IMR-90 (cell line): ENCODE measurements around the gene TIRAP. TPM values are rescaled to one million over a fixed set of nuclear protein-coding genes. Genes with fewer than 3 reads are reported as not detected.

Experiments
- ATAC-seq: fragments of 200-7000 bp; cut with Tn5 transposase; 2 replicates; pipeline ENCODE4 v1.9.1; 2020; ENCODE audit warnings: low read depth, mild to moderate bottlenecking, moderate library complexity
- BruUV-seq: library from RNA; stranded (reverse); fragments of 400-500 nt; replicated peaks from 2 replicates; lab custom pipeline; 2021; lab: Mats Ljungman, UMichigan
- CTCF ChIA-PET: fragments of 300-600 bp; formaldehyde crosslinking; extraction: SDS; loops from one replicate; lab custom pipeline; 2021; ENCODE audit warnings: antibody characterized with exemption; lab: Yijun Ruan, JAX
- POLR2A ChIA-PET: fragments of 300-600 bp; sonication (Branson Sonifier 250); formaldehyde crosslinking; loops from one replicate; lab custom pipeline; 2022; ENCODE audit warnings: antibody characterized with exemption; ENCODE audit not compliant: unreplicated experiment; lab: Charles Lee
- DNase-seq: peaks from one replicate; pipeline ENCODE4 v3.0.0; 2013
- H2AFZ ChIP-seq: replicated peaks from 2 replicates; pipeline ENCODE3; 2013; ENCODE audit warnings: low read length, mild to moderate bottlenecking; ENCODE audit not compliant: poor library complexity
- H2AK5ac ChIP-seq: 2 replicates; pipeline ENCODE4 v1.6.1; 2013; ENCODE audit warnings: low read depth, low read length, inconsistent platforms
- H2AK9ac ChIP-seq: replicated peaks from 2 replicates; pipeline ENCODE3; 2013; ENCODE audit warnings: mild to moderate bottlenecking, low read depth, low read length, moderate library complexity; ENCODE audit not compliant: poor library complexity
- H2BK120ac ChIP-seq: 2 replicates; pipeline ENCODE4 v1.6.1; 2013; ENCODE audit warnings: low read depth, low read length, inconsistent platforms
- H2BK15ac ChIP-seq: 3 replicates; pipeline ENCODE4 v1.6.1; 2013; ENCODE audit warnings: low read depth, low read length, inconsistent platforms
- H2BK20ac ChIP-seq: 2 replicates; pipeline ENCODE4 v1.6.1; 2013; ENCODE audit warnings: low read depth, mild to moderate bottlenecking, inconsistent platforms, low read length, moderate library complexity
- H2BK5ac ChIP-seq: 2 replicates; pipeline ENCODE4 v1.6.1; 2013; ENCODE audit warnings: mild to moderate bottlenecking, low read depth, low read length, inconsistent platforms; ENCODE audit not compliant: poor library complexity, severe bottlenecking
- H3K14ac ChIP-seq: replicated peaks from 2 replicates; pipeline ENCODE4 v1.6.1; 2013; ENCODE audit warnings: low read depth, low read length, inconsistent platforms
- H3K18ac ChIP-seq: 2 replicates; pipeline ENCODE4 v1.6.1; 2013; ENCODE audit warnings: low read depth, low read length, control low read depth
- H3K23ac ChIP-seq: 2 replicates; pipeline ENCODE4 v1.6.1; 2013; ENCODE audit warnings: low read depth, low read length, inconsistent platforms
- H3K27ac ChIP-seq: 2 replicates; pipeline ENCODE4 v1.5.1; 2013; ENCODE audit warnings: mild to moderate bottlenecking, control low read depth, low read length; ENCODE audit not compliant: insufficient read depth
- H3K27me3 ChIP-seq: 2 replicates; pipeline ENCODE4 v1.6.1; 2013; ENCODE audit warnings: low read length; ENCODE audit not compliant: control insufficient read depth, insufficient read depth
- H3K36me3 ChIP-seq: 2 replicates; pipeline ENCODE4 v1.6.1; 2013; ENCODE audit warnings: low read length, mixed read lengths; ENCODE audit not compliant: control insufficient read depth, insufficient read depth
- H3K4ac ChIP-seq: 2 replicates; pipeline ENCODE4 v1.6.1; 2013; ENCODE audit warnings: low read depth, low read length, inconsistent platforms
- H3K4me1 ChIP-seq: 2 replicates; pipeline ENCODE4 v1.6.1; 2013; ENCODE audit warnings: low read length, mixed read lengths; ENCODE audit not compliant: control insufficient read depth, insufficient read depth
- H3K4me2 ChIP-seq: 2 replicates; pipeline ENCODE4 v1.6.1; 2013; ENCODE audit warnings: low read depth, mild to moderate bottlenecking, control low read depth, low read length, moderate library complexity
- H3K4me3 ChIP-seq: 2 replicates; pipeline ENCODE4 v1.5.1; 2013; ENCODE audit warnings: low read depth, mild to moderate bottlenecking, control low read depth, low read length, moderate library complexity; ENCODE audit not compliant: insufficient read depth
- H3K56ac ChIP-seq: 2 replicates; pipeline ENCODE4 v1.6.1; 2013; ENCODE audit warnings: low read length, inconsistent platforms; ENCODE audit not compliant: insufficient read depth; ENCODE audit errors: extremely low read depth
- H3K79me1 ChIP-seq, 2 experiments: 2 replicates each; pipeline ENCODE4 v1.6.1; 2013; ENCODE audit warnings: low read length in 2 of 2, inconsistent platforms in 1 of 2, low read depth in 1 of 2
- H3K9ac ChIP-seq: 2 replicates; pipeline ENCODE4 v1.6.1; 2013; ENCODE audit warnings: low read depth, low read length, control low read depth
- H3K9me1 ChIP-seq: 2 replicates; pipeline ENCODE4 v1.6.1; 2013; ENCODE audit warnings: low read length, inconsistent platforms; ENCODE audit not compliant: insufficient read depth
- H3K9me3 ChIP-seq: 2 replicates; pipeline ENCODE4 v1.6.1; 2013; ENCODE audit warnings: low read length; ENCODE audit not compliant: control insufficient read depth, insufficient read depth
- H4K20me1 ChIP-seq: 2 replicates; pipeline ENCODE4 v1.6.1; 2013; ENCODE audit warnings: low read length, inconsistent platforms; ENCODE audit not compliant: insufficient read depth
- H4K5ac ChIP-seq: 2 replicates; pipeline ENCODE4 v1.6.1; 2013; ENCODE audit warnings: mild to moderate bottlenecking, low read depth, low read length, control low read depth
- H4K8ac ChIP-seq, 2 experiments: 2 replicates each; pipeline ENCODE4 v1.6.1; 2013; ENCODE audit warnings: low read depth in 2 of 2, low read length in 2 of 2, control low read depth in 1 of 2, inconsistent platforms in 1 of 2
- H4K91ac ChIP-seq: 2 replicates; pipeline ENCODE4 v1.6.1; 2013; ENCODE audit warnings: low read depth, low read length, inconsistent platforms; ENCODE audit not compliant: insufficient read depth
- FOS ChIP-seq: fragments of 150-350 bp; IDR thresholded peaks from 2 replicates; pipeline ENCODE4 v1.6.1; 2016; ENCODE audit warnings: low read depth, low read length
- MAFK ChIP-seq: IDR thresholded peaks from 2 replicates; pipeline ENCODE4 v1.6.1; 2012; ENCODE audit warnings: low read depth, low read length, improper control_type of control experiment
- NFE2L2 ChIP-seq: fragments of 150-350 bp; IDR thresholded peaks from 2 replicates; pipeline ENCODE4 v1.6.1; 2016; ENCODE audit warnings: low read depth, mild to moderate bottlenecking, low read length
- WGBS, 2 experiments: methylation state at CpG; one replicate each; pipeline versions ENCODE4 v1.1.5 to v1.1.7; 2013; ENCODE audit warnings: missing lambda C conversion rate in 2 of 2; ENCODE audit not compliant: insufficient read length in 1 of 2; ENCODE audit errors: extremely low coverage in 2 of 2; 5-methylcytosine and 5-hydroxymethylcytosine counted together
- dilution Hi-C: fragments of 300-500 bp; cut with HindIII; formaldehyde crosslinking; loops from one replicate; pipeline ENCODE4 v1.14.3; 2018; ENCODE audit warnings: low sequenced_read_pairs; ENCODE audit not compliant: unreplicated experiment
- in situ Hi-C: fragments of 300-500 bp; cut with MboI; formaldehyde crosslinking; loops from 3 replicates; pipeline ENCODE4 v1.14.3; 2019; ENCODE audit warnings: low sequenced_read_pairs, inconsistent platforms, mixed read lengths
- intact Hi-C: fragments of 100-400 bp; cut with micrococcal nuclease; formaldehyde crosslinking; loops from 2 replicates; pipeline ENCODE4 v1.10.0; 2022
- polyA plus RNA-seq, 3 experiments: library from polyadenylated mRNA; depleted of rRNA; stranded (reverse); fragments of >200 nt; gene quantifications; 2 replicates each; pipeline ENCODE4 v1.2.3, GENCODE V29; 2012; ENCODE audit warnings: low replicate concordance in 1 of 3
- total RNA-seq: library from RNA; depleted of rRNA; stranded (reverse); fragments of >200 nt; gene quantifications from 2 replicates; pipeline ENCODE4 v1.2.3, GENCODE V29; 2012
- TF ChIP-seq, protein P1 (sequence below): fragments of 150-350 bp; IDR thresholded peaks from 2 replicates; pipeline ENCODE4 v1.6.1; 2017; ENCODE audit warnings: mild to moderate bottlenecking, antibody characterized with exemption, low read length, low read depth
- TF ChIP-seq, protein P2 (sequence below): conservative IDR thresholded peaks from 2 replicates; pipeline ENCODE4 v1.5.1; 2012; ENCODE audit warnings: mild to moderate bottlenecking, low read depth, low read length, improper control_type of control experiment

TIRAP gene
- total and polyA plus RNA-seq, 2 of the 4 experiments (the other 2 are of a cell fraction), result 3.0 to 7.4 TPM

DNA sequence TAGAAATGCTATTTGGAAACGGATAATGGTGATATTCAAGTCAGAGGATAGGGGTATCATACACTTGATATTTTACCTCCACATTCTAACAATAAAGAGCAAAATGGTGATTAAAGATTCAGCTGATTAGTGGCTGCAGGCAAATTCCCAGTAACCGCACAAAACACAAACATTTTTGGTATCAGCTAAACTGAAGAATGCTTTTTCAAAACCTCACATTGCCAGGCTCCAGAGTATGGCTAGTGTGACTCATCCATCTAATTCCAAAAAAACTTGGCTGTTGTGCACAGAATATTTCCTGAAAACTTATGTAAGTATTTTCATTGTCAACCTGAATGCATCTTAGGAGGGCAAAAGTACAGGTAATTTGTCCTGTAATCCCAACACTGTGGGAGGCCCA lies 25.1 kb upstream of the TIRAP start:
- DNase-seq (peak; percentile 70), ATAC-seq (peak; percentile 84)
- Histone ChIP-seq H3K18ac (no peak overlapping the region), H2AFZ (no peak overlapping the region), H3K9me3 (no peaks in the 10 kb centered on the region), H3K27ac (no peak overlapping the region), H3K79me1 (peaks cover 0 to 16% of the 10 kb centered on the region in 2 experiments; a peak in 3 of 4 replicates), H2BK15ac (no peak overlapping the region), H2AK5ac (no peak overlapping the region), H2BK5ac (peak overlapping the region; percentile 37), H4K5ac (no peak overlapping the region), H3K9me1 (peaks cover 14% of the 10 kb centered on the region), H3K27me3 (no peaks in the 10 kb centered on the region), H3K4ac (no peak overlapping the region), H2AK9ac (no peak overlapping the region), H2BK20ac (no peak overlapping the region), H3K14ac (no peak overlapping the region), H3K23ac (no peak overlapping the region), H3K4me3 (no peak overlapping the region), H4K91ac (no peak overlapping the region), H3K36me3 (peaks cover 15% of the 10 kb centered on the region), H4K20me1 (peaks cover 7% of the 10 kb centered on the region), H3K56ac (no peak overlapping the region), H3K4me1 (peaks cover 3% of the 10 kb centered on the region), H4K8ac (no peak overlapping the region), H2BK120ac (no peak overlapping the region; the same call in 1 of the 2 replicates), H3K4me2 (peak overlapping the region; percentile 70; the same call in 1 of the 2 replicates), H3K9ac (no peak overlapping the region)
- dilution Hi-C loops (no loop called here), intact Hi-C loops (loop anchor here (5.0 kb wide), 1 partner anchor 45 kb away; the partner anchor contains the start of genes FAM118B and RPUSD4), in situ Hi-C loops (no loop called here)
- no TSS peak for BruUV-seq
- WGBS, 2 experiments, result no CpG with 5 or more reads among the region's 2 CpGs
- ChIA-PET CTCF (no interaction called here), POLR2A (no interaction called here)
- TF ChIP-seq NFE2L2 (no peak), FOS (peak; percentile 52), MAFK (no peak)
- TF ChIP-seq, protein P1, sequence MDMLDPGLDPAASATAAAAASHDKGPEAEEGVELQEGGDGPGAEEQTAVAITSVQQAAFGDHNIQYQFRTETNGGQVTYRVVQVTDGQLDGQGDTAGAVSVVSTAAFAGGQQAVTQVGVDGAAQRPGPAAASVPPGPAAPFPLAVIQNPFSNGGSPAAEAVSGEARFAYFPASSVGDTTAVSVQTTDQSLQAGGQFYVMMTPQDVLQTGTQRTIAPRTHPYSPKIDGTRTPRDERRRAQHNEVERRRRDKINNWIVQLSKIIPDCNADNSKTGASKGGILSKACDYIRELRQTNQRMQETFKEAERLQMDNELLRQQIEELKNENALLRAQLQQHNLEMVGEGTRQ, result no peak
- TF ChIP-seq, protein P2, sequence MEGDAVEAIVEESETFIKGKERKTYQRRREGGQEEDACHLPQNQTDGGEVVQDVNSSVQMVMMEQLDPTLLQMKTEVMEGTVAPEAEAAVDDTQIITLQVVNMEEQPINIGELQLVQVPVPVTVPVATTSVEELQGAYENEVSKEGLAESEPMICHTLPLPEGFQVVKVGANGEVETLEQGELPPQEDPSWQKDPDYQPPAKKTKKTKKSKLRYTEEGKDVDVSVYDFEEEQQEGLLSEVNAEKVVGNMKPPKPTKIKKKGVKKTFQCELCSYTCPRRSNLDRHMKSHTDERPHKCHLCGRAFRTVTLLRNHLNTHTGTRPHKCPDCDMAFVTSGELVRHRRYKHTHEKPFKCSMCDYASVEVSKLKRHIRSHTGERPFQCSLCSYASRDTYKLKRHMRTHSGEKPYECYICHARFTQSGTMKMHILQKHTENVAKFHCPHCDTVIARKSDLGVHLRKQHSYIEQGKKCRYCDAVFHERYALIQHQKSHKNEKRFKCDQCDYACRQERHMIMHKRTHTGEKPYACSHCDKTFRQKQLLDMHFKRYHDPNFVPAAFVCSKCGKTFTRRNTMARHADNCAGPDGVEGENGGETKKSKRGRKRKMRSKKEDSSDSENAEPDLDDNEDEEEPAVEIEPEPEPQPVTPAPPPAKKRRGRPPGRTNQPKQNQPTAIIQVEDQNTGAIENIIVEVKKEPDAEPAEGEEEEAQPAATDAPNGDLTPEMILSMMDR, result no peak
